Right atrium auricular region (tissue), 2 donors: ENCODE data around the gene EXOC7. TPM values are rescaled to one million over a fixed set of nuclear protein-coding genes. Genes with fewer than 3 reads are reported as not detected.
"Not testable (repeated sequence)": the region's sequence is repeated elsewhere in the genome, so short reads cannot be mapped to it uniquely, and the experiment has no call there.

Experiments
- DNase-seq: peaks from one replicate; pipeline ENCODE4 v3.0.0-alpha.2; 2019; ENCODE audit warnings: low spot score
- H3K27ac ChIP-seq, 2 donors: fragments of 200-600 bp; sonication (generic); 1 replicate in 1 of 2; 2 replicates in 1 of 2; pipeline ENCODE4 v1.5.1; 2016 to 2019
- H3K27me3 ChIP-seq, 2 donors: fragments of 200-600 bp; sonication (generic); one replicate each; pipeline versions ENCODE4 v1.5.1 to v1.6.0; 2017 to 2019
- H3K36me3 ChIP-seq: fragments of 200-600 bp; sonication (generic); one replicate; pipeline ENCODE4 v1.5.1; 2016
- H3K4me1 ChIP-seq, 2 donors: fragments of 200-600 bp; sonication (generic); one replicate each; pipeline versions ENCODE4 v1.5.1 to v1.6.0; 2017 to 2019
- H3K4me3 ChIP-seq, 2 donors: fragments of 200-600 bp; sonication (generic); 1 replicate in 1 of 2; 2 replicates in 1 of 2; pipeline ENCODE4 v1.5.1; 2017 to 2019; ENCODE audit warnings: mild to moderate bottlenecking in 1 of 2, moderate library complexity in 1 of 2
- H3K9me3 ChIP-seq, 2 donors: fragments of 200-600 bp; sonication (generic); one replicate each; pipeline ENCODE4 v1.5.1; 2019
- CTCF ChIP-seq, 2 donors: fragments of 200-600 bp; sonication (generic); IDR thresholded peaks; one replicate each; pipeline ENCODE4 v1.5.1; 2019; ENCODE audit warnings: antibody characterized with exemption in 2 of 2
- total RNA-seq, 2 donors: library from RNA; depleted of rRNA; stranded (reverse); fragments of >200 nt; gene quantifications; one replicate each; pipeline ENCODE4 v1.1.0, GENCODE V29; 2016

Gene EXOC7
- total RNA-seq, 2 donors from 2014 or later = 56.0 to 65.3 TPM

GRCh38 chr17:76072148-76072858 lies 31.3 kb downstream of the EXOC7 start, which contains the start of gene SRP68:
TSS of gene SRP68 (minus strand) at chr17:76072517. CDS start at chr17:76072491, 26 bp downstream.
- Histone ChIP-seq H3K27ac (peak within 1 kb of the TSS; percentile 62 to 81), H3K36me3 (peaks cover 14% of the 10 kb centered on the region), H3K4me1 (peaks cover 0 to 54% of the 10 kb centered on the region in 2 donors), H3K9me3 (no peaks in the 10 kb centered on the region), H3K4me3 (peak within 1 kb of the TSS; percentile 78 to 85), H3K27me3 (peaks cover 31 to 35% of the 10 kb centered on the region in 2 donors)
- TF ChIP-seq CTCF (IDR thresholded peaks at IDR 0.05) = no peak
- DNase-seq = peak; percentile 88

GRCh38 chr17:76071531-76072147 lies 31.9 kb downstream of the EXOC7 start:
- DNase-seq = no peak
- Histone ChIP-seq H3K27ac (peak overlapping the region; percentile 62 to 81), H3K36me3 (peaks cover 21% of the 10 kb centered on the region), H3K27me3 (peaks cover 25 to 28% of the 10 kb centered on the region in 2 donors), H3K4me1 (peaks cover 0 to 48% of the 10 kb centered on the region in 2 donors), H3K9me3 (no peaks in the 10 kb centered on the region), H3K4me3 (peak overlapping the region; percentile 78 to 85)
- TF ChIP-seq CTCF (IDR thresholded peaks at IDR 0.05) = no peak

GRCh38 chr17:76065775-76066174 lies 37.8 kb downstream of the EXOC7 start:
- Histone ChIP-seq H3K36me3 (peaks cover 76% of the 10 kb centered on the region), H3K27ac (no peak overlapping the region), H3K4me3 (no peak overlapping the region), H3K4me1 (peaks cover 0 to 6% of the 10 kb centered on the region in 2 donors), H3K9me3 (no peaks in the 10 kb centered on the region), H3K27me3 (no peaks in the 10 kb centered on the region)
- no peak for TF ChIP-seq CTCF (IDR thresholded peaks at IDR 0.05)
- no peak for DNase-seq

GRCh38 chr17:76063875-76064546 lies 39.6 kb downstream of the EXOC7 start:
- TF ChIP-seq CTCF (IDR thresholded peaks at IDR 0.05) = no peak
- no peak overlapping the region for H3K27ac ChIP-seq
- DNase-seq = no peak
- H3K4me3 ChIP-seq = no peak overlapping the region
- H3K4me1 ChIP-seq = no peaks in the 10 kb centered on the region
- no peaks in the 10 kb centered on the region for H3K9me3 ChIP-seq
- no peaks in the 10 kb centered on the region for H3K27me3 ChIP-seq
- peaks cover 89% of the 10 kb centered on the region for H3K36me3 ChIP-seq

GRCh38 chr17:76058264-76058663 lies 45.3 kb downstream of the EXOC7 start:
- H3K9me3 ChIP-seq, H3K4me1 ChIP-seq, H3K4me3 ChIP-seq, DNase-seq, H3K27ac ChIP-seq, H3K27me3 ChIP-seq: not testable (repeated sequence)
- peaks cover 92% of the 10 kb centered on the region for H3K36me3 ChIP-seq

GRCh38 chr17:76056882-76057281 lies 46.7 kb downstream of the EXOC7 start:
- TF ChIP-seq CTCF (IDR thresholded peaks at IDR 0.05) = no peak

More at GRCh38 chr17:76056882-76057281, 46.7 kb downstream of the EXOC7 start:
- Histone ChIP-seq H3K27me3 (no peaks in the 10 kb centered on the region), H3K9me3 (no peaks in the 10 kb centered on the region), H3K27ac (no peak overlapping the region), H3K4me3 (no peak overlapping the region), H3K4me1 (peaks cover 0 to 8% of the 10 kb centered on the region in 2 donors), H3K36me3 (peaks cover 85% of the 10 kb centered on the region)
- DNase-seq = no peak
